ENCODE measurements around the gene EIF3B.
"Not testable (repeated sequence)": the region's sequence is repeated elsewhere in the genome, so short reads cannot be mapped to it uniquely, and the experiment has no call there.

The EIF3B gene

DNA sequence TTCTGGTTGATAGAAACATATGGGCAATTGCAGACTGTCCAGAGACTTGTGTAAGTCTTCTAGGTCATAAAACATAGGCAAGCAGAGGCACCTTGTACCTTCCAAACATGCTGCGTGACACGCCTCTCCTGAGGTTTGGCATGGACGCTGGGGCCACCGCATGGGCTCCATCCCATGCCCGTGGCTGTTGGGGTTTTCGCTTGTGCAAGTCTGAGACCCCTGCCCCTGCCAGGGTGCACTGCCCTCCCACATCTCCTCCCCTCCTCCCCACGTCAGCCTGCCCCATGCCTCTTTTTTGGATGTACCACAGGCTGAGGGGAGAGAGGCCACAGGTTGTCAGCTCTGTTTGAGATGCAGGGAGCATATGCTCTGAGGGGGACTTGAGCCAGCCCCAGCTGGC is 19.0 kb downstream of the EIF3B start:
- H3K79me2 ChIP-seq (ENCODE audit: low read length), result peaks cover 64% of the 10 kb centered on the region
- no peaks in the 10 kb centered on the region for H3K9me3 ChIP-seq (ENCODE audit: insufficient read depth, low read length)
- no peak overlapping the region for H2AFZ ChIP-seq (ENCODE audit: low read depth, low read length)
- no peak overlapping the region for H3K4me2 ChIP-seq (ENCODE audit: low read length)
- no peaks in the 10 kb centered on the region for H3K27me3 ChIP-seq (ENCODE audit: low read depth, low read length)
- peaks cover 60% of the 10 kb centered on the region for H3K36me3 ChIP-seq (replicated peaks; ENCODE audit: low read depth, low read length)
- H3K4me3 ChIP-seq (ENCODE audit: low read length), result no peak overlapping the region
- no peak overlapping the region for H3K27ac ChIP-seq (ENCODE audit: low read length)
- TF ChIP-seq CTCF (IDR thresholded peaks at IDR 0.05; ENCODE audit: low read depth, low read length) (no peak), EZH2phosphoT487 (IDR thresholded peaks at IDR 0.05; ENCODE audit: low read depth) (no peak)
- peaks cover 10% of the 10 kb centered on the region; the same call in 1 of the 2 replicates for H4K20me1 ChIP-seq (ENCODE audit: insufficient read depth, low read length)
- no peak overlapping the region for H3K9ac ChIP-seq (ENCODE audit: low read length)
- no peaks in the 10 kb centered on the region for H3K4me1 ChIP-seq (ENCODE audit: low read length)

GRCh38 chr7:2374401-2374800 is 19.8 kb downstream of the EIF3B start:
- H4K20me1 ChIP-seq (ENCODE audit: insufficient read depth, low read length), result peaks cover 16% of the 10 kb centered on the region
- no peak overlapping the region for H2AFZ ChIP-seq (ENCODE audit: low read depth, low read length)
- H3K9me3 ChIP-seq (ENCODE audit: insufficient read depth, low read length), result no peaks in the 10 kb centered on the region
- H3K4me1 ChIP-seq (ENCODE audit: low read length), result no peaks in the 10 kb centered on the region
- TF ChIP-seq CTCF (IDR thresholded peaks at IDR 0.05; ENCODE audit: low read depth, low read length), result no peak
- no peak for TF ChIP-seq EZH2phosphoT487 (IDR thresholded peaks at IDR 0.05; ENCODE audit: low read depth)
- no peak overlapping the region for H3K4me3 ChIP-seq (ENCODE audit: low read length)
- H3K4me2 ChIP-seq (ENCODE audit: low read length), result no peak overlapping the region
- H3K36me3 ChIP-seq (replicated peaks; ENCODE audit: low read depth, low read length), result peaks cover 57% of the 10 kb centered on the region
- no peak overlapping the region for H3K27ac ChIP-seq (ENCODE audit: low read length)
- peaks cover 61% of the 10 kb centered on the region for H3K79me2 ChIP-seq (ENCODE audit: low read length)
- H3K27me3 ChIP-seq (ENCODE audit: low read depth, low read length), result no peaks in the 10 kb centered on the region
- H3K9ac ChIP-seq (ENCODE audit: low read length), result no peak overlapping the region

- H3K9ac ChIP-seq (ENCODE audit: low read length), result no peak overlapping the region
- H2AFZ ChIP-seq (ENCODE audit: low read depth, low read length), result no peak overlapping the region
- H3K36me3 ChIP-seq (replicated peaks; ENCODE audit: low read depth, low read length), result peaks cover 56% of the 10 kb centered on the region
- no peaks in the 10 kb centered on the region for H3K9me3 ChIP-seq (ENCODE audit: insufficient read depth, low read length)
- H4K20me1 ChIP-seq (ENCODE audit: insufficient read depth, low read length), result peaks cover 19% of the 10 kb centered on the region
- no peak overlapping the region for H3K4me3 ChIP-seq (ENCODE audit: low read length)
- H3K4me2 ChIP-seq (ENCODE audit: low read length), result no peak overlapping the region
- no peak for TF ChIP-seq EZH2phosphoT487 (IDR thresholded peaks at IDR 0.05; ENCODE audit: low read depth)
- TF ChIP-seq CTCF (IDR thresholded peaks at IDR 0.05; ENCODE audit: low read depth, low read length), result no peak
- no peaks in the 10 kb centered on the region for H3K27me3 ChIP-seq (ENCODE audit: low read depth, low read length)
- H3K79me2 ChIP-seq (ENCODE audit: low read length), result peaks cover 61% of the 10 kb centered on the region
- H3K4me1 ChIP-seq (ENCODE audit: low read length), result no peaks in the 10 kb centered on the region
- no peak overlapping the region for H3K27ac ChIP-seq (ENCODE audit: low read length)
These were observed 20.5 kb downstream of the EIF3B start for GRCh38 chr7:2374830-2375728.

DNA sequence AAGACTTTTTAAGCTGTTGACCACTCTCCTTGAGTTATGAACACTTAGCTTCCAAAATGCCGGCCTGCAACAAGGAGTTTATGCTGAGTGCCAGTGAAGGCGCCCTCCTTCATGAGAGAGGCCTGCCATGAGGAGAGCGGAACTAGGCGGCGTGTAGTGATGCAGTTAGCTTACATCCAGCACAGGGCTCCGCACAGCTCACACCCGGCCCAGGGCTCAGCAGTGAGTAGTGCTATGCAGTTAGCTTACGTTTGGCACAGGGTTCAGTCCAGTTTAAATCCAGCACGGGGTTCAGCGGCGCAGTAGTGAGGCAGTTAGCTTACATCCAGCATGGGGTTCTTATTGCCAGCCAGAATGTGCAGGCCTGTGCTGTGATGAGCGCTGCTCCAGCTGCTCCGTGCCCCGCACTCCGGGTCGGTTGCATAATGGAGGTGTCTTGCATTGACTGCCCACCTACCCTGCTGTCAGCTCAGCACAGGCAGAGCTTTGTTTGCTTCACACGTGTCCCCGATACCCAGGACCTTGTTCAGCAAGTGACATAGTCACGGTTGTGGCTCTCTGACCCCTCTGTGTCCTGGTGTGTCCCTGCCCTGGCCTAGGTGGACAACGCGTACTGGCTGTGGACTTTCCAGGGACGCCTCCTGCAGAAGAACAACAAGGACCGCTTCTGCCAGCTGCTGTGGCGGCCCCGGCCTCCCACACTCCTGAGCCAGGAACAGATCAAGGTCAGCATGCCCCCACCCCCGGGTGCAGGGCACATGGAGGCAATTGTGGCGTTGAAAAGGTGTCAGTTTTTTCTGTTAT is 21.9 kb downstream of the EIF3B start:
- Histone ChIP-seq H3K9ac (ENCODE audit: low read length) (no peak overlapping the region), H3K4me1 (ENCODE audit: low read length) (no peaks in the 10 kb centered on the region), H3K36me3 (replicated peaks; ENCODE audit: low read depth, low read length) (peaks cover 50% of the 10 kb centered on the region), H3K27me3 (ENCODE audit: low read depth, low read length) (no peaks in the 10 kb centered on the region), H3K9me3 (ENCODE audit: insufficient read depth, low read length) (no peaks in the 10 kb centered on the region), H3K4me2 (ENCODE audit: low read length) (no peak overlapping the region), H4K20me1 (ENCODE audit: insufficient read depth, low read length) (peaks cover 19% of the 10 kb centered on the region), H3K4me3 (ENCODE audit: low read length) (no peak overlapping the region), H3K27ac (ENCODE audit: low read length) (no peak overlapping the region), H3K79me2 (ENCODE audit: low read length) (peaks cover 61% of the 10 kb centered on the region), H2AFZ (ENCODE audit: low read depth, low read length) (no peak overlapping the region)
- no peak for TF ChIP-seq CTCF (IDR thresholded peaks at IDR 0.05; ENCODE audit: low read depth, low read length)
- no peak for TF ChIP-seq EZH2phosphoT487 (IDR thresholded peaks at IDR 0.05; ENCODE audit: low read depth)

DNA sequence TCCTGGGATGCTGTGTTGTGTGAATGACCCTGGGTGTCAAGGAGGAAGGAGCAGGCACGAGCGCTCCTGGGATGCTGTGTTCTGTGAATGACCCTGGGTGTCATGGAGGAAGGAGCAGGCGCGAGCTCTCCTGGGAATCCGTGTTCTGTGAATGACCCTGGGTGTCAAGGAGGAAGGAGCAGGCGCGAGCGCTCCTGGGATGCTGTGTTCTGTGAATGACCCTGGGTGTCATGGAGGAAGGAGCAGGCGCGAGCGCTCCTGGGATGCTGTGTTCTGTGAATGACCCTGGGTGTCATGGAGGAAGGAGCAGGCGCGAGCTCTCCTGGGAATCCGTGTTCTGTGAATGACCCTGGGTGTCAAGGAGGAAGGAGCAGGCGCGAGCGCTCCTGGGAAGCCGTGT is 22.9 kb downstream of the EIF3B start:
- Histone ChIP-seq H3K79me2 (ENCODE audit: low read length) (peaks cover 58% of the 10 kb centered on the region), H4K20me1 (ENCODE audit: insufficient read depth, low read length) (peaks cover 19% of the 10 kb centered on the region), H3K36me3 (replicated peaks; ENCODE audit: low read depth, low read length) (peaks cover 45% of the 10 kb centered on the region)
- not testable (repeated sequence) for H3K9me3 ChIP-seq (ENCODE audit: insufficient read depth, low read length); H3K4me3 ChIP-seq (ENCODE audit: low read length); H2AFZ ChIP-seq (ENCODE audit: low read depth, low read length); H3K9ac ChIP-seq (ENCODE audit: low read length); H3K27me3 ChIP-seq (ENCODE audit: low read depth, low read length); H3K4me2 ChIP-seq (ENCODE audit: low read length); H3K27ac ChIP-seq (ENCODE audit: low read length); H3K4me1 ChIP-seq (ENCODE audit: low read length)

DNA sequence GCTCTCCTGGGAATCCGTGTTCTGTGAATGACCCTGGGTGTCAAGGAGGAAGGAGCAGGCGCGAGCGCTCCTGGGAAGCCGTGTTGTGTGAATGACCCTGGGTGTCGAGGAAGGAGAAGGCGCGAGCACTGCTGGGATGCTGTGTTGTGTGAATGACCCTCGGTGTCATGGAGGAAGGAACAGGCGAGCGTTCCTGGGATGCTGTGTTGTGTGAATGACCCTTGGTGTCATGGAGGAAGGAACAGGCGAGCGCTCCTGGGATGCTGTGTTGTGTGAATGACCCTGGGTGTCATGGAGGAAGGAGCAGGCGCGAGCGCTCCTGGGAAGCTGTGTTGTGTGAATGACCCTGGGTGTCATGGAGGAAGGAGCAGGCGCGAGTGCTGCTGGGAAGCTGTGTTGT is 23.5 kb downstream of the EIF3B start:
- not testable (repeated sequence) for H3K4me3 ChIP-seq (ENCODE audit: low read length); H3K4me1 ChIP-seq (ENCODE audit: low read length); H3K27ac ChIP-seq (ENCODE audit: low read length); H2AFZ ChIP-seq (ENCODE audit: low read depth, low read length); H3K27me3 ChIP-seq (ENCODE audit: low read depth, low read length); H3K9ac ChIP-seq (ENCODE audit: low read length); H3K4me2 ChIP-seq (ENCODE audit: low read length); H3K9me3 ChIP-seq (ENCODE audit: insufficient read depth, low read length)
- peaks cover 39% of the 10 kb centered on the region for H3K36me3 ChIP-seq (replicated peaks; ENCODE audit: low read depth, low read length)
- peaks cover 19% of the 10 kb centered on the region for H4K20me1 ChIP-seq (ENCODE audit: insufficient read depth, low read length)
- H3K79me2 ChIP-seq (ENCODE audit: low read length), result peaks cover 52% of the 10 kb centered on the region
